ENCODE measurements around the gene RNF166.

RNF166 gene

GRCh38 chr16:88653596-88654362, 52.4 kb downstream of the RNF166 start:
- TF ChIP-seq CTCF (IDR thresholded peaks at IDR 0.05; ENCODE audit: control extremely low read depth, extremely low read depth, low read depth, missing control alignments) = no peak
- CTCF ChIA-PET = interaction anchor here (1.0 kb wide), 1 partner anchor 12 kb away, joined by 3 read pairs; no protein-coding TSS in a partner anchor
- POLR2A ChIA-PET = interaction anchor here (1.0 kb wide), 1 partner anchor 21 kb away, joined by 3 read pairs; no protein-coding TSS in a partner anchor
- DNase-seq (ENCODE audit: extremely low spot score) = no peak

- POLR2A ChIA-PET = interaction anchor here (1.0 kb wide), 1 partner anchor 21 kb away, joined by 3 read pairs; no protein-coding TSS in a partner anchor
- CTCF ChIA-PET = interaction anchor here (1.0 kb wide), 1 partner anchor 12 kb away, joined by 3 read pairs; no protein-coding TSS in a partner anchor
- TF ChIP-seq CTCF (IDR thresholded peaks at IDR 0.05; ENCODE audit: control extremely low read depth, extremely low read depth, low read depth, missing control alignments) = no peak
- DNase-seq (ENCODE audit: extremely low spot score) = no peak
Measured at GRCh38 chr16:88653101-88653500, 53.1 kb downstream of the RNF166 start.

- CTCF ChIA-PET = no interaction called here
- POLR2A ChIA-PET = interaction anchor here (0.6 to 0.8 kb wide), 2 partner anchors 10 to 22 kb away, joined by 3 read pairs; partner anchors contain the start of gene MVD
- no peak for DNase-seq (ENCODE audit: extremely low spot score)
Measured at GRCh38 chr16:88652762-88653063, 53.5 kb downstream of the RNF166 start.

GRCh38 chr16:88651989-88652761, 54.0 kb downstream of the RNF166 start:
- no peak for DNase-seq (ENCODE audit: extremely low spot score)
- CTCF ChIA-PET = interaction anchor here (0.8 to 0.9 kb wide), 2 partner anchors 13 kb away, joined by 3 to 4 read pairs; partner anchors contain the start of gene IL17C
- no peak for TF ChIP-seq CTCF (IDR thresholded peaks at IDR 0.05; ENCODE audit: control extremely low read depth, extremely low read depth, low read depth, missing control alignments)
- POLR2A ChIA-PET = interaction anchor here (0.6 to 0.8 kb wide), 2 partner anchors 11 to 23 kb away, joined by 3 read pairs; partner anchors contain the start of gene MVD

More at GRCh38 chr16:88652762-88653063, 53.5 kb downstream of the RNF166 start:
- no peak for TF ChIP-seq CTCF (IDR thresholded peaks at IDR 0.05; ENCODE audit: control extremely low read depth, extremely low read depth, low read depth, missing control alignments)

- CTCF ChIA-PET = interaction anchor here (0.8 to 0.9 kb wide), 2 partner anchors 12 to 14 kb away, joined by 3 to 4 read pairs; partner anchors contain the start of gene IL17C
- no peak for TF ChIP-seq CTCF (IDR thresholded peaks at IDR 0.05; ENCODE audit: control extremely low read depth, extremely low read depth, low read depth, missing control alignments)
- POLR2A ChIA-PET = interaction anchor here (0.8 kb wide), 1 partner anchor 11 kb away, joined by 3 read pairs; the partner anchor contains the start of gene MVD
- peak; percentile 93 for DNase-seq (ENCODE audit: extremely low spot score)
Measured at GRCh38 chr16:88651276-88651988, 54.8 kb downstream of the RNF166 start.
